ENCODE measurements around the gene MAML1. TPM values are rescaled to one million over a fixed set of nuclear protein-coding genes. Genes with fewer than 3 reads are reported as not detected.

MAML1 gene
- total and polyA plus RNA-seq, 2 experiments from 2014 or later = 7.5 to 15.9 TPM

DNA sequence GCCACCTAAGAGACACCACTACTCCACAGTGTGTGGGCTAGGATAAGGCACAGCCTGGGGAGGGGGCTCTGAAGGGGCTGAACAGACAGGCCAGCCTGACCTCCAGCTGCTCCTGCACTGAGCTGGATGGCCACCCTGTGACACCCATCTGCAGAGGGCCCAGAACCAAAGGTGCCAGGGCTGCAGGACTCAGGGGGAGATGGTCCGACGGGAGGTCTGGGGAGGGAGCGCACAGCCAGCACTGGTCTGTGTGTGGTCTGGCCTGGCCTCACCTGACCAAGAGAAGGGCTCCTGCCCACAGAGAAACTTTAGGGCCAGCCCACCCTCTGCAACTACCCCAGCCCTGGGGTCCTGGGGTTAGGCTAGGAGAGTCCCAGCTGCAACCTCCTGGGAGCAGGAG lies 62.0 kb downstream of the MAML1 start:
- Histone ChIP-seq H3K36me3 (replicated peaks; ENCODE audit: insufficient read depth, low read depth) (no peaks in the 10 kb centered on the region), H3K79me2 (no peaks in the 10 kb centered on the region), H2AFZ (no peak overlapping the region), H3K4me1 (ENCODE audit: insufficient read depth) (peaks cover 10% of the 10 kb centered on the region), H3K9me2 (replicated peaks; ENCODE audit: insufficient read depth) (no peaks in the 10 kb centered on the region), H4K20me1 (ENCODE audit: insufficient read depth, poor library complexity, severe bottlenecking) (no peaks in the 10 kb centered on the region), H3K4me2 (peak overlapping the region; percentile 99), H3K4me3 (no peak overlapping the region), H3K27ac (no peak overlapping the region), H3K9me3 (ENCODE audit: low read depth) (no peaks in the 10 kb centered on the region), H3K27me3 (no peaks in the 10 kb centered on the region)
- DNase-seq (ENCODE audit: low spot score) = no peak
- WGBS (ENCODE audit: low lambda C conversion rate, missing lambda C conversion rate) = 100% methylated on average over 3 of the region's 3 CpGs
- TF ChIP-seq, protein P1, sequence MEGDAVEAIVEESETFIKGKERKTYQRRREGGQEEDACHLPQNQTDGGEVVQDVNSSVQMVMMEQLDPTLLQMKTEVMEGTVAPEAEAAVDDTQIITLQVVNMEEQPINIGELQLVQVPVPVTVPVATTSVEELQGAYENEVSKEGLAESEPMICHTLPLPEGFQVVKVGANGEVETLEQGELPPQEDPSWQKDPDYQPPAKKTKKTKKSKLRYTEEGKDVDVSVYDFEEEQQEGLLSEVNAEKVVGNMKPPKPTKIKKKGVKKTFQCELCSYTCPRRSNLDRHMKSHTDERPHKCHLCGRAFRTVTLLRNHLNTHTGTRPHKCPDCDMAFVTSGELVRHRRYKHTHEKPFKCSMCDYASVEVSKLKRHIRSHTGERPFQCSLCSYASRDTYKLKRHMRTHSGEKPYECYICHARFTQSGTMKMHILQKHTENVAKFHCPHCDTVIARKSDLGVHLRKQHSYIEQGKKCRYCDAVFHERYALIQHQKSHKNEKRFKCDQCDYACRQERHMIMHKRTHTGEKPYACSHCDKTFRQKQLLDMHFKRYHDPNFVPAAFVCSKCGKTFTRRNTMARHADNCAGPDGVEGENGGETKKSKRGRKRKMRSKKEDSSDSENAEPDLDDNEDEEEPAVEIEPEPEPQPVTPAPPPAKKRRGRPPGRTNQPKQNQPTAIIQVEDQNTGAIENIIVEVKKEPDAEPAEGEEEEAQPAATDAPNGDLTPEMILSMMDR (IDR thresholded peaks at IDR 0.05; ENCODE audit: poor library complexity) = no peak
- TF ChIP-seq EZH2 (IDR thresholded peaks at IDR 0.05; ENCODE audit: borderline replicate concordance) (no peak), EZH2phosphoT487 (IDR thresholded peaks at IDR 0.05; ENCODE audit: low read depth, severe bottlenecking, unreplicated experiment) (no peak)

GRCh38 chr5:179795049-179795862 lies 62.6 kb downstream of the MAML1 start:
- no peaks in the 10 kb centered on the region for H3K27me3 ChIP-seq
- peaks cover 10% of the 10 kb centered on the region for H3K4me1 ChIP-seq (ENCODE audit: insufficient read depth)
- H2AFZ ChIP-seq = peak overlapping the region; percentile 84
- peak overlapping the region; percentile 94 for H3K27ac ChIP-seq
- H3K9me3 ChIP-seq (ENCODE audit: low read depth) = no peaks in the 10 kb centered on the region
- TF ChIP-seq EZH2phosphoT487 (IDR thresholded peaks at IDR 0.05; ENCODE audit: low read depth, severe bottlenecking, unreplicated experiment) (no peak), EZH2 (IDR thresholded peaks at IDR 0.05; ENCODE audit: borderline replicate concordance) (no peak)
- TF ChIP-seq, protein P1 (IDR thresholded peaks at IDR 0.05; ENCODE audit: poor library complexity) = no peak
- 20% methylated on average over 17 of the region's 53 CpGs for WGBS (ENCODE audit: low lambda C conversion rate, missing lambda C conversion rate)
- H3K79me2 ChIP-seq = no peaks in the 10 kb centered on the region
- peak overlapping the region; percentile 50 for H3K4me3 ChIP-seq
- no peaks in the 10 kb centered on the region for H3K36me3 ChIP-seq (replicated peaks; ENCODE audit: insufficient read depth, low read depth)
- H3K4me2 ChIP-seq = peak overlapping the region; percentile 99
- H3K9me2 ChIP-seq (replicated peaks; ENCODE audit: insufficient read depth) = no peaks in the 10 kb centered on the region
- H4K20me1 ChIP-seq (ENCODE audit: insufficient read depth, poor library complexity, severe bottlenecking) = no peaks in the 10 kb centered on the region
- DNase-seq (ENCODE audit: low spot score) = peak; percentile 63

DNA sequence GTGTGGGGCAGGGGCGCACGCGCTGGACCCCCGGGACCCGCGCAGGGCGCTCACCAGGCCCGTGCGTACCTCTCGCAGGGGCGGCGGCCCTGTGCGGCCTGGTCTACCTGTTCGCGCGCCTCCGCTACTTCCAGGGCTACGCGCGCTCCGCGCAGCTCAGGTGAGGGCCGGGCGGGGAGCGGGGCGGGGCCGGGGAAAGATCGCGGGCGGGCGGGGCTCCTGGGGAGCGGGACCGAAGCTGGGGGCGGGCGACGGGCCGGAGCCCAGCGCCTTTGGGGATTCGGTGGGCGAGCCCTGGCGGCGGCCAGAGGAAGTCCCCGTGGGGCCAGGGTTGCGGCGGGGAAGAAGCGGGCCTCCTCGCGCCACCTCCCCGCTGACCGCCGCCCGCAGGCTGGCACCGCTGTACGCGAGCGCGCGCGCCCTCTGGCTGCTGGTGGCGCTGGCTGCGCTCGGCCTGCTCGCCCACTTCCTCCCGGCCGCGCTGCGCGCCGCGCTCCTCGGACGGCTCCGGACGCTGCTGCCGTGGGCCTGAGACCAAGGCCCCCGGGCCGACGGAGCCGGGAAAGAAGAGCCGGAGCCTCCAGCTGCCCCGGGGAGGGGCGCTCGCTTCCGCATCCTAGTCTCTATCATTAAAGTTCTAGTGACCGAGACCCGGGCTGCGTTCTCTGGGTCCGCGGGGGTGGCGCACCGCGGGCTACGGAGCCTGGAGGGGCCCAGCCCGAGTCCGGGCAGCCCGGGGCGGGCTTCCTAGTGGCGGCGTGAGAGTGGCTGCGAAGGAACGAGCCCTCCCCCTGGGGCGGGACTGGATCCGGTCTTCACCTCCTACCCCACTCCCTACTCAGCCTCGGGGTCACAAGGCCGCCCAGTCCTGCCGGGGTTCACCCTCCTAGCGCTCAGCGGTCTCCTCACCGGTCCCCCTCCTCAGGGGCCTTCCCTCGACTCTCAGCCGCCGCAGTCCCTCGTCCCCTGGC lies 63.5 kb downstream of the MAML1 start:
- Histone ChIP-seq H3K36me3 (replicated peaks; ENCODE audit: insufficient read depth, low read depth) (no peaks in the 10 kb centered on the region), H4K20me1 (ENCODE audit: insufficient read depth, poor library complexity, severe bottlenecking) (peaks cover 6% of the 10 kb centered on the region), H3K79me2 (no peaks in the 10 kb centered on the region), H3K27ac (peak overlapping the region; percentile 94), H3K9me2 (replicated peaks; ENCODE audit: insufficient read depth) (no peaks in the 10 kb centered on the region), H3K4me3 (peak overlapping the region; percentile 50), H3K4me2 (peak overlapping the region; percentile 99), H3K9me3 (ENCODE audit: low read depth) (no peaks in the 10 kb centered on the region), H3K27me3 (no peaks in the 10 kb centered on the region), H2AFZ (peak overlapping the region; percentile 84), H3K4me1 (ENCODE audit: insufficient read depth) (peaks cover 10% of the 10 kb centered on the region)
- no peak for TF ChIP-seq EZH2 (IDR thresholded peaks at IDR 0.05; ENCODE audit: borderline replicate concordance)
- TF ChIP-seq, protein P1 (IDR thresholded peaks at IDR 0.05; ENCODE audit: poor library complexity) = peak; percentile 62
- WGBS (ENCODE audit: low lambda C conversion rate, missing lambda C conversion rate) = 3% methylated on average over 50 of the region's 113 CpGs
- peak; percentile 94 for DNase-seq (ENCODE audit: low spot score)

Measured in hepatocyte (in vitro differentiated cells).